SK-N-DZ (cell line): ENCODE results near the gene PRKACG.

Source experiments
- DNase-seq: peaks from one replicate; pipeline ENCODE4 v3.0.0-alpha.2; 2015; ENCODE audit warnings: low spot score

PRKACG gene

GRCh38 chr9:68983522-68984424 is 30.1 kb downstream of the PRKACG start:
- DNase-seq: no peak

- no peak for DNase-seq
These were observed 30.9 kb downstream of the PRKACG start for GRCh38 chr9:68983008-68983411.

- no peak for DNase-seq
These were observed 32.1 kb downstream of the PRKACG start for GRCh38 chr9:68981789-68982188.

GRCh38 chr9:68980341-68980914 is 33.5 kb downstream of the PRKACG start:
- DNase-seq: no peak

GRCh38 chr9:68979538-68980314 is 34.2 kb downstream of the PRKACG start:
- DNase-seq: no peak

- no peak for DNase-seq
These were observed 35.4 kb downstream of the PRKACG start for GRCh38 chr9:68978501-68978900.

GRCh38 chr9:68978066-68978465 is 35.8 kb downstream of the PRKACG start:
- DNase-seq: no peak

GRCh38 chr9:68975365-68976043 is 38.4 kb downstream of the PRKACG start:
- DNase-seq: no peak

GRCh38 chr9:68974901-68975300 is 39.0 kb downstream of the PRKACG start:
- DNase-seq: no peak

- DNase-seq: no peak
These were observed 39.5 kb downstream of the PRKACG start for GRCh38 chr9:68974431-68974830.

- DNase-seq: no peak
These were observed 40.3 kb downstream of the PRKACG start for GRCh38 chr9:68973619-68974018.

GRCh38 chr9:68970151-68970550 is 43.8 kb downstream of the PRKACG start:
- DNase-seq: no peak

GRCh38 chr9:68969538-68969937 is 44.4 kb downstream of the PRKACG start:
- no peak for DNase-seq

- DNase-seq: no peak
These were observed 46.1 kb downstream of the PRKACG start for GRCh38 chr9:68967800-68968199.

- no peak for DNase-seq
These were observed 47.4 kb downstream of the PRKACG start for GRCh38 chr9:68966496-68966944.

- no peak for DNase-seq
These were observed 49.1 kb downstream of the PRKACG start for GRCh38 chr9:68964765-68965164.

- DNase-seq: no peak
These were observed 49.8 kb downstream of the PRKACG start for GRCh38 chr9:68964102-68964541.

- no peak for DNase-seq
These were observed 50.5 kb downstream of the PRKACG start for GRCh38 chr9:68963416-68963815.
